Measurements from ENCODE around the gene VDAC2.
"Not testable (repeated sequence)": the region's sequence is repeated elsewhere in the genome, so short reads cannot be mapped to it uniquely, and the experiment has no call there.

Gene VDAC2

GRCh38 chr10:75201793-75202307 lies 8.7 kb upstream of the VDAC2 start:
- no peak for DNase-seq

DNA sequence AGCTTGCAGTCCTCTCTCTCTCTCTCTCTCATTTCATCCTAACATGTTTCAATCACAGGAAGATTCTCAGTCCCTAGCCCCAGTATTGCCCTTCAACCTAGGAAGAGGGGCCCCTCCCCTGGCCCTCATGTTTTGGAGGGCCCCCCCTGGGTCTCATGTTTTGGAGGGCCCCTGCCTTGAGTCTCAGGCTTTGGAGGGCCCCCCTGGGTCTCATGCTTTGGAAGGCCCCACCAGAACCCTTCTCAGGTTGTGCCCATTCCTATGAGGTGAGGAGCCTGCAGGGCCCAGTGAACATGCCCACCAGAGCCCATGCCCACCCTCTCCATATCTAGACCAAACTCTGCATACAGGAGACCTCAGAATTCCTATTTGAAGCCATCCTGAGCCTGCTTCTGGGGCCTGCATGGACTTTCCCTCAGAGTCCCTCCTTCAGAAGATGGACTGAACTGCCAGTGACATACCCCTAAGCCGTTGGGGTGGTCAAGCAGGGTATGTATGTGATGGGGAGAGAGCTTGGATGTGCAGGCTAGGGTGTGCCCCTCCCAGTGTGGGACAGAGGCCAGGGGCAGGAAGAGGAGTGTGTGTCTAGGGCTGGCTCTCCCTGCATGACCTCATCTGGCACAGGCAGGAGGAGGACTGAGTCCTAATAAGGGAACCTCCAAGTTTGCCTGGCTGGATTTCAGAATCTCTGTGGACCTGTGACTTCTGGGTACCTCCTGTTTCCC lies 8.1 kb upstream of the VDAC2 start:
- DNase-seq, result no peak

- DNase-seq, result not testable (repeated sequence)
Observed at GRCh38 chr10:75203046-75203620, 7.5 kb upstream of the VDAC2 start.

- no peak for DNase-seq
Observed at GRCh38 chr10:75203724-75204123, 6.9 kb upstream of the VDAC2 start.

DNA sequence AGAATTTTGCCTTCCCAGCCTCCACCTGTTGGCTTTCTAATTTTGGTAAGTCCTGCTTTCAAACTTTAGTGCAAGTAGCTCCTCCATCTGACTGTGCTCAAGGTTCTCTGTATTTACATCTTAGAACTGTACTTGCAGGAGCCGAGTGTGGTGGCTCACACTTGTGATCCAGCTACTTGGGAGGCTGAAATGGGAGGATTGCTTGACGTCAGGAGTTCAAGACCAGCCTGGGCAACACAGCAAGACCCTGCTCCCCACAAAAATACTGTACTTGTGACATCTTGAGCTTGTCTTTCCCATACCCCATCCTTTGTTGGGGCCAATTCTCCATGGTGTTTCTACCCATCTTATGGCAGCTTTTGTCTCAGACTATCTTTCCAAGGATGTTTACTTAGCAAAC lies 4.7 kb upstream of the VDAC2 start:
- no peak for DNase-seq

GRCh38 chr10:75206638-75207037 lies 4.0 kb upstream of the VDAC2 start:
- DNase-seq, result not testable (repeated sequence)

GRCh38 chr10:75207079-75207856 lies 3.3 kb upstream of the VDAC2 start:
- DNase-seq, result no peak

DNA sequence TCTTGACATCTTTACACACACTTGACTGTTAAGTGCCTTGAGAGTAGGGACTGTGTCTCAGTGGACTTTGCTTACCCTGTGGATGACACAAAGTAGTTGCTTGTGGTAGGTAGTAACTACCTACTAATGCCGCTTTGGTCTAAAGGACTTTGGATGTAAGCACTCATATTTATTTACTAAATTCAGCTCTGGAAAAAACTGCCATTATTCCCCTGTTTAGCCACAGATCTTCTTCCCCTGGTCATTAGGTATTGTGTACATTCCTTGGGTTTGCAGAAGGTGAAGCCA lies 2.8 kb upstream of the VDAC2 start:
- no peak for DNase-seq

- no peak for DNase-seq
Observed at GRCh38 chr10:75208181-75208580, 2.4 kb upstream of the VDAC2 start.

DNA sequence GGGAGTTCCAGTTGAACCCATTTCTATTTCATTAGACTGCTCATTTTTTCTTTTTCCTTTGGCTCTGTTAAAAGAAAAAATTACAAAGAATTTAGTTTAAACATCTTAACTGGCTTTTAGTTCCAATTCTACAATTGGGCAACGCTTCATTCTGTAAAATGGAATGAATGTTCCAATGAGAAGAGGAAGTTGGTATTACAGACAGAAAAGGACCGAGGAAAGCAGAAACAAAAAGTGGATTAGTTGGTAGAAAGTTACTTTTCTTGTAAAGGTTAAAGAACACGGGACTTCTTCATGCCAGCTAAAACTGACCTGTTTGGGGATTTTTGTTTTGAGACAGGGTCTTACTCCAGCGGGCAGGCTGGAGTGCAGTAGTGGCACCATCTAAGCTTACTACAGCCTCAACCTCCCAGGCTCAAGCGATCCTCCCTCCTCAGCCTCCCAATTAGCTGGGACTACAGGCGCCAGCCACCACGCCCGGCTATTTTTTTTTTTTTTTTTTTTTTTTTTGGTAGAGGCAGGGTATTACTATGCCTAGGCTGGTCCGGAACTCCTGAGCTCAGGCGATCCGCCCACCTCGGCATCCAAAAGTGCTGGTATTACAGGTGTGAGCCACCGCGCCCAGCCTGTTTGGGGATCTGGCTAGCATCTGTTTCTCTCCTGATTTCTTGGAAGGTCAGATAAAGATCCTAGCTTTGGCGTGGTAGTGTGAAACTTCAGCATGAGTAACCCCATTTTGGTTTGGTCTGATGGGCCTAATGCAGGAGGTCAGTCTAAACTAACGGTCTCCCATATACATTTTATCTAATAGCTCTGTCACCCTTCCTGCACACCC lies 1.3 kb upstream of the VDAC2 start:
- DNase-seq, result no peak

- peak; percentile 32 to 69 for DNase-seq
Observed at GRCh38 chr10:75209921-75210281, 695 bp upstream of the VDAC2 start.

DNA sequence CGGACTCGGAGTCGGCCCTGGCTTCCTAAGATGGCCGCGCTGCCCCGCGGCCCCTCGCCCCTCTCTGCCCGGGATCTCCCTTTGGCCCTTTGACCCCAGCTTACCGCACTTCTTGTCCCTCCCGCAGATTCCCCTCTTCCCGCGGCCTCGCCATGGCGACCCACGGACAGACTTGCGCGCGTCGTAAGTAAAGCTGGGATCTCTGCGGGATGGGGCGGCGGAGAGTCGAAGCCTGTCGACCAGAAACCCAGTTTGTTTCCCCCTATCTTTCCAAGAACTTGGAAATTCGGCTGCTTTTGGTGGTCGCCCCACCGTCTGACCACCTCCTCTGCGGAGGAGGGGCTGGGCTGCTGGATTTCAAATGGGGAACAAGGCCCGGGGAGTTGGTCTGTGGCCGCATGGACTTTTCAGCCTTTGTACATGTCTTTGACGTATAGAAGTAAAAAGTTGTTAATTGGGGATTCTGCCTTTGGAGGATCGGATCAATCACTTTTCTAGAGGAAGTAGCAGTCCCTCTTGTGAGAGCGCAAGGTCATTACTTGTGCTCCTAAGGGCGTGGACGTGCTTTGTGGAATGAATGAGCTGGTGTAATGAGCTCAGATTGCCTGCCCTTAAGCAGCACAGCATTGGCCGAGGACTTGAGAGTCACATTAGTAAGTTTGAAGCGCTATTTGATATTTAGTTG lies 553 bp downstream of the VDAC2 start:
- peak in 1 of 2 experiments; percentile 10 for DNase-seq

GRCh38 chr10:75212343-75212742 lies 1.7 kb downstream of the VDAC2 start:
- DNase-seq, result no peak

DNA sequence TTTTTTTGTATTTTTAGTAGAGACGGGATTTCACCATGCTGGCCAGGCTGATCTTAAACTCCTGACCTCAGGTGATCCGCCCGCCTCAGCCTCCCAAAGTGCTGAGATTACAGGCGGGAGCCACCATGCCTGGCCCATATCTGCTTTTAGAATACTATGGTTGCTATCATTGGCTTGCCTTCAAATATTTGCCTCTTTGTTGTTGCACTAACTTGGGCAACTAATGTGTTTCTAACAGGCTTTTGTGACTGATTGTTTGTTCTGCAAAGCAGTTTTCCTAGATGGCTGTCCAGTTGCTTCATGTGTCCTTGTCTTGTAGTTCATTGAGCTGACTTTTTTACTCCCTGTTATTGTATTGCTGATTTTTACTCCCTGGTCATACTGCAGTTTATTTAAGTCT lies 9.7 kb downstream of the VDAC2 start:
- no peak for DNase-seq

- DNase-seq, result not testable (repeated sequence)
Observed at GRCh38 chr10:75221492-75221891, 10.9 kb downstream of the VDAC2 start.

GRCh38 chr10:75223507-75223906 lies 12.9 kb downstream of the VDAC2 start:
- no peak for DNase-seq

DNA sequence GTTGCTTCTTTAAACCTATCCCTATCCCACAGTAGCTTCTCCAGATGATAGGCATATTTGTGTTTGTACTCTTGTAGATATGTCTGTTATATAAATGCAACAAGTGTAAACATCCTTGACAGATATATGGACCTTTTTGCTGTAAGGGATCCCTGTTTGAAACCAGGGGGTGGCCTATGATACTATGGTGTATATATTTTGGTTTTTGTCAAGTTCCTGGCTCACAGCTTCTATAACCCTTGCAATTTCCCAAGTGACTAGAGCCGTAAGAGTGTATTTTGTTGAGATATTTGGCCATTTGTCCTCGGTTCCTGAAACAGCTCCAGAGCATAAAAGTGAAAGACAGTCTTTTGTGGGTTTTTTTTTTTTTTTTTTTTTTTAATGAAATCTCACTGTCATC lies 15.5 kb downstream of the VDAC2 start:
- DNase-seq, result no peak

- no peak for DNase-seq
Observed at GRCh38 chr10:75226656-75227055, 16.1 kb downstream of the VDAC2 start.

DNA sequence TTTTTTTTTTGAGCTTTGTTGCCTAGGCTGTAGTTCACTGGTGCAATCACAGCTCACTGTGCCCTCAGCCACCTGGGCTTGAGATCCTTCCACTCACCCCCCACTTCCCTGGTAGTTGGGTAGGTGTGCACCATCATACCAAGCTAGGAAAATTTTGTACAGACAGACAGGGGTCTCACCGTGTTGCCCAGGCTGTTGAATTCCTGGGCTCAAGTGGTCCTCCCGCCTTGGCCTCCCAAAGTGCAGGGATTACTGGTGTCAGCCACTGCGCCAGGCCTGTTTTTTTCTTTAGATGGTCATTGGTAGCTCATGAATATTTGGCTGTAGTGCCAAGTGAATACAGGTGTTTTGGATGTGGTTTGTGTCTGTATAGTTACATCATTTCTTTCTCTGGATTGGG lies 17.7 kb downstream of the VDAC2 start:
- DNase-seq, result no peak

- no peak for DNase-seq
Observed at GRCh38 chr10:75228834-75229233, 18.2 kb downstream of the VDAC2 start.

GRCh38 chr10:75229971-75230370 lies 19.4 kb downstream of the VDAC2 start:
- no peak for DNase-seq

- peak; percentile 45 to 82 for DNase-seq
Observed at GRCh38 chr10:75230600-75231038, 20.0 kb downstream of the VDAC2 start.
